ENCODE data around the gene GALNT18.

GALNT18 gene

GRCh38 chr11:11545285-11546275 lies 76.2 kb downstream of the GALNT18 start:
- Histone ChIP-seq H3K4me1 (ENCODE audit: control insufficient read depth, insufficient read depth, low read length, poor library complexity, severe bottlenecking) (no peaks in the 10 kb centered on the region), H3K4me3 (ENCODE audit: extremely low read depth, insufficient read depth, low read length, poor library complexity, severe bottlenecking) (no peak overlapping the region), H3K9me3 (ENCODE audit: control insufficient read depth, low read length) (no peaks in the 10 kb centered on the region), H3K36me3 (ENCODE audit: control insufficient read depth, insufficient read depth, low read length) (no peaks in the 10 kb centered on the region), H3K27ac (ENCODE audit: low read depth, low read length, severe bottlenecking) (no peak overlapping the region)
- WGBS, 2 experiments (ENCODE audit: insufficient coverage in 2 of 2), result 98 to 100% methylated on average over 4 of the region's 5 CpGs

- no peaks in the 10 kb centered on the region for H3K9me3 ChIP-seq (ENCODE audit: control insufficient read depth, low read length)
- 90 to 95% methylated on average over 3 to 5 of the region's 7 CpGs for WGBS, 2 experiments (ENCODE audit: insufficient coverage in 2 of 2)
- H3K27ac ChIP-seq (ENCODE audit: low read depth, low read length, severe bottlenecking), result no peak overlapping the region
- no peaks in the 10 kb centered on the region for H3K36me3 ChIP-seq (ENCODE audit: control insufficient read depth, insufficient read depth, low read length)
- no peaks in the 10 kb centered on the region for H3K4me1 ChIP-seq (ENCODE audit: control insufficient read depth, insufficient read depth, low read length, poor library complexity, severe bottlenecking)
- no peak overlapping the region for H3K4me3 ChIP-seq (ENCODE audit: extremely low read depth, insufficient read depth, low read length, poor library complexity, severe bottlenecking)
These were observed 78.1 kb downstream of the GALNT18 start for GRCh38 chr11:11543656-11544055.

GRCh38 chr11:11540157-11540556 lies 81.6 kb downstream of the GALNT18 start:
- Histone ChIP-seq H3K4me1 (ENCODE audit: control insufficient read depth, insufficient read depth, low read length, poor library complexity, severe bottlenecking) (no peaks in the 10 kb centered on the region), H3K4me3 (ENCODE audit: extremely low read depth, insufficient read depth, low read length, poor library complexity, severe bottlenecking) (no peak overlapping the region), H3K9me3 (ENCODE audit: control insufficient read depth, low read length) (no peaks in the 10 kb centered on the region), H3K36me3 (ENCODE audit: control insufficient read depth, insufficient read depth, low read length) (no peaks in the 10 kb centered on the region), H3K27ac (ENCODE audit: low read depth, low read length, severe bottlenecking) (no peak overlapping the region)
- 86 to 91% methylated on average over 3 to 4 of the region's 6 CpGs for WGBS, 2 experiments (ENCODE audit: insufficient coverage in 2 of 2)

GRCh38 chr11:11538277-11538960 lies 83.4 kb downstream of the GALNT18 start:
- Histone ChIP-seq H3K4me3 (ENCODE audit: extremely low read depth, insufficient read depth, low read length, poor library complexity, severe bottlenecking) (no peak overlapping the region), H3K27ac (ENCODE audit: low read depth, low read length, severe bottlenecking) (no peak overlapping the region), H3K36me3 (ENCODE audit: control insufficient read depth, insufficient read depth, low read length) (no peaks in the 10 kb centered on the region), H3K9me3 (ENCODE audit: control insufficient read depth, low read length) (no peaks in the 10 kb centered on the region), H3K4me1 (ENCODE audit: control insufficient read depth, insufficient read depth, low read length, poor library complexity, severe bottlenecking) (no peaks in the 10 kb centered on the region)
- WGBS, 2 experiments (ENCODE audit: insufficient coverage in 2 of 2), result 91 to 92% methylated on average over 11 to 12 of the region's 12 CpGs

- no peaks in the 10 kb centered on the region for H3K9me3 ChIP-seq (ENCODE audit: control insufficient read depth, low read length)
- H3K4me1 ChIP-seq (ENCODE audit: control insufficient read depth, insufficient read depth, low read length, poor library complexity, severe bottlenecking), result no peaks in the 10 kb centered on the region
- H3K4me3 ChIP-seq (ENCODE audit: extremely low read depth, insufficient read depth, low read length, poor library complexity, severe bottlenecking), result no peak overlapping the region
- WGBS, 2 experiments (ENCODE audit: insufficient coverage in 2 of 2), result 94 to 100% methylated on average over 2 to 3 of the region's 5 CpGs
- H3K36me3 ChIP-seq (ENCODE audit: control insufficient read depth, insufficient read depth, low read length), result no peaks in the 10 kb centered on the region
- no peak overlapping the region for H3K27ac ChIP-seq (ENCODE audit: low read depth, low read length, severe bottlenecking)
These were observed 83.9 kb downstream of the GALNT18 start for GRCh38 chr11:11537871-11538270.

- WGBS, 2 experiments (ENCODE audit: insufficient coverage in 2 of 2), result 75% methylated on average over 1 of the region's 2 CpGs; no CpG with 5 or more reads in 1 of the 2 experiments
- Histone ChIP-seq H3K27ac (ENCODE audit: low read depth, low read length, severe bottlenecking) (no peak overlapping the region), H3K9me3 (ENCODE audit: control insufficient read depth, low read length) (no peaks in the 10 kb centered on the region), H3K4me1 (ENCODE audit: control insufficient read depth, insufficient read depth, low read length, poor library complexity, severe bottlenecking) (no peaks in the 10 kb centered on the region), H3K4me3 (ENCODE audit: extremely low read depth, insufficient read depth, low read length, poor library complexity, severe bottlenecking) (no peak overlapping the region), H3K36me3 (ENCODE audit: control insufficient read depth, insufficient read depth, low read length) (no peaks in the 10 kb centered on the region)
These were observed 84.4 kb downstream of the GALNT18 start for GRCh38 chr11:11537372-11537771.

- H3K9me3 ChIP-seq (ENCODE audit: control insufficient read depth, low read length), result no peaks in the 10 kb centered on the region
- H3K36me3 ChIP-seq (ENCODE audit: control insufficient read depth, insufficient read depth, low read length), result no peaks in the 10 kb centered on the region
- H3K4me1 ChIP-seq (ENCODE audit: control insufficient read depth, insufficient read depth, low read length, poor library complexity, severe bottlenecking), result no peaks in the 10 kb centered on the region
- no peak overlapping the region for H3K4me3 ChIP-seq (ENCODE audit: extremely low read depth, insufficient read depth, low read length, poor library complexity, severe bottlenecking)
- H3K27ac ChIP-seq (ENCODE audit: low read depth, low read length, severe bottlenecking), result no peak overlapping the region
- 96 to 100% methylated on average over 2 of the region's 3 CpGs for WGBS, 2 experiments (ENCODE audit: insufficient coverage in 2 of 2)
These were observed 85.2 kb downstream of the GALNT18 start for GRCh38 chr11:11536650-11537049.

GRCh38 chr11:11535611-11536010 lies 86.2 kb downstream of the GALNT18 start:
- H3K9me3 ChIP-seq (ENCODE audit: control insufficient read depth, low read length), result no peaks in the 10 kb centered on the region
- WGBS, 2 experiments (ENCODE audit: insufficient coverage in 2 of 2), result 85 to 93% methylated on average over 5 to 6 of the region's 6 CpGs

GRCh38 chr11:11534981-11535380 lies 86.8 kb downstream of the GALNT18 start:
- 84 to 100% methylated on average over 3 to 4 of the region's 4 CpGs for WGBS, 2 experiments (ENCODE audit: insufficient coverage in 2 of 2)

More at GRCh38 chr11:11535611-11536010, 86.2 kb downstream of the GALNT18 start:
- H3K27ac ChIP-seq (ENCODE audit: low read depth, low read length, severe bottlenecking), result no peak overlapping the region
- H3K36me3 ChIP-seq (ENCODE audit: control insufficient read depth, insufficient read depth, low read length), result no peaks in the 10 kb centered on the region
- H3K4me3 ChIP-seq (ENCODE audit: extremely low read depth, insufficient read depth, low read length, poor library complexity, severe bottlenecking), result no peak overlapping the region
- no peaks in the 10 kb centered on the region for H3K4me1 ChIP-seq (ENCODE audit: control insufficient read depth, insufficient read depth, low read length, poor library complexity, severe bottlenecking)

GRCh38 chr11:11533751-11534150 lies 88.1 kb downstream of the GALNT18 start:
- Histone ChIP-seq H3K4me3 (ENCODE audit: extremely low read depth, insufficient read depth, low read length, poor library complexity, severe bottlenecking) (no peak overlapping the region), H3K4me1 (ENCODE audit: control insufficient read depth, insufficient read depth, low read length, poor library complexity, severe bottlenecking) (no peaks in the 10 kb centered on the region), H3K27ac (ENCODE audit: low read depth, low read length, severe bottlenecking) (no peak overlapping the region), H3K9me3 (ENCODE audit: control insufficient read depth, low read length) (no peaks in the 10 kb centered on the region), H3K36me3 (ENCODE audit: control insufficient read depth, insufficient read depth, low read length) (no peaks in the 10 kb centered on the region)
- WGBS, 2 experiments (ENCODE audit: insufficient coverage in 2 of 2), result 82 to 93% methylated on average over 4 to 5 of the region's 7 CpGs

More at GRCh38 chr11:11534981-11535380, 86.8 kb downstream of the GALNT18 start:
- Histone ChIP-seq H3K4me1 (ENCODE audit: control insufficient read depth, insufficient read depth, low read length, poor library complexity, severe bottlenecking) (no peaks in the 10 kb centered on the region), H3K36me3 (ENCODE audit: control insufficient read depth, insufficient read depth, low read length) (no peaks in the 10 kb centered on the region), H3K9me3 (ENCODE audit: control insufficient read depth, low read length) (no peaks in the 10 kb centered on the region), H3K4me3 (ENCODE audit: extremely low read depth, insufficient read depth, low read length, poor library complexity, severe bottlenecking) (no peak overlapping the region), H3K27ac (ENCODE audit: low read depth, low read length, severe bottlenecking) (no peak overlapping the region)
